Mucosa of descending colon (tissue), 3 donors: ENCODE measurements around the gene HPS4. TPM values are rescaled to one million over a fixed set of nuclear protein-coding genes. Genes with fewer than 3 reads are reported as not detected.

Experiments used
- ATAC-seq: fragments of 200-7000 bp; cut with Tn5 transposase; one replicate; pipeline ENCODE4 v1.9.1; 2020; ENCODE audit warnings: mild to moderate bottlenecking, moderate library complexity
- DNase-seq, 3 donors: peaks; one replicate each; pipeline ENCODE4 v3.0.0-alpha.2; 2020
- H3K36me3 ChIP-seq: fragments of 200-600 bp; one replicate; pipeline ENCODE4 v1.8.0; 2021; ENCODE audit warnings: low read depth, mild to moderate bottlenecking
- H3K4me1 ChIP-seq: fragments of 200-600 bp; one replicate; pipeline ENCODE4 v1.8.0; 2021; ENCODE audit warnings: low read depth, mild to moderate bottlenecking
- H3K4me3 ChIP-seq: fragments of 200-600 bp; one replicate; pipeline ENCODE4 v1.8.0; 2021; ENCODE audit warnings: mild to moderate bottlenecking
- H3K9me3 ChIP-seq: fragments of 200-600 bp; one replicate; pipeline ENCODE4 v1.8.0; 2021; ENCODE audit warnings: mild to moderate bottlenecking
- CTCF ChIP-seq: fragments of 200-600 bp; IDR thresholded peaks from one replicate; pipeline ENCODE4 v1.8.0; 2022; ENCODE audit warnings: antibody characterized with exemption, mild to moderate bottlenecking
- intact Hi-C, 2 donors: fragments of 100-400 bp; cut with DNase I in 1 of 2; cut with micrococcal nuclease in 1 of 2; formaldehyde crosslinking; loops; one replicate each; pipeline versions ENCODE4 v1.11.0 to v1.11.1; 2022; cut with DNase I, micrococcal nuclease
- total RNA-seq, 3 donors: library from RNA; stranded (reverse); fragmentation: NEBNext Ultra II Directional in 2 of 3; extraction: Animal tissue kit (Norgen Biotek cat#: 25700) in 2 of 3; gene quantifications; one replicate each; pipeline versions ENCODE4 v1.2.1 to v1.2.4, GENCODE V29; 2021 to 2023
- donor health status: DM: no; HTN: no; CAD: no; lungs with moderate emphysema.
- donor health status: DM: no; HTN: no; CAD: no.
- donor health status: DM: no; HTN: yes; CAD: no.

HPS4 gene
- total RNA-seq, 3 donors from 2014 or later: 28.6 to 29.2 (median 28.9) TPM

GRCh38 chr22:26525946-26526564, 42.5 kb upstream of the HPS4 start:
- Histone ChIP-seq H3K4me1 (no peaks in the 10 kb centered on the region), H3K9me3 (no peaks in the 10 kb centered on the region), H3K4me3 (no peak overlapping the region), H3K36me3 (no peaks in the 10 kb centered on the region)
- TF ChIP-seq CTCF: no peak
- ATAC-seq (no peak), DNase-seq (no peak)
- intact Hi-C loops: no loop called here

GRCh38 chr22:26524870-26525269, 41.3 kb upstream of the HPS4 start:
- DNase-seq: no peak
- Histone ChIP-seq H3K9me3 (no peaks in the 10 kb centered on the region), H3K4me3 (no peak overlapping the region), H3K36me3 (no peaks in the 10 kb centered on the region), H3K4me1 (no peaks in the 10 kb centered on the region)
- no peak for ATAC-seq
- no peak for TF ChIP-seq CTCF
- intact Hi-C loops: no loop called here

- Histone ChIP-seq H3K9me3 (no peaks in the 10 kb centered on the region), H3K4me1 (no peaks in the 10 kb centered on the region), H3K4me3 (no peak overlapping the region), H3K36me3 (no peaks in the 10 kb centered on the region)
- TF ChIP-seq CTCF: no peak
- no peak for ATAC-seq
- no peak for DNase-seq
- intact Hi-C loops: no loop called here
Observed at GRCh38 chr22:26522592-26522991, 39.0 kb upstream of the HPS4 start.

- intact Hi-C loops: no loop called here
- no peak for DNase-seq
Observed at GRCh38 chr22:26522012-26522411, 38.4 kb upstream of the HPS4 start.

GRCh38 chr22:26517429-26517828, 33.8 kb upstream of the HPS4 start:
- Histone ChIP-seq H3K9me3 (no peaks in the 10 kb centered on the region), H3K4me3 (no peak overlapping the region), H3K36me3 (no peaks in the 10 kb centered on the region), H3K4me1 (peaks cover 9% of the 10 kb centered on the region)
- no peak for TF ChIP-seq CTCF
- ATAC-seq (no peak), DNase-seq (no peak)
- intact Hi-C loops: no loop called here

More at GRCh38 chr22:26522012-26522411, 38.4 kb upstream of the HPS4 start:
- no peak overlapping the region for H3K4me3 ChIP-seq
- no peaks in the 10 kb centered on the region for H3K4me1 ChIP-seq
- no peaks in the 10 kb centered on the region for H3K9me3 ChIP-seq
- no peak for TF ChIP-seq CTCF
- no peak for ATAC-seq
- H3K36me3 ChIP-seq: no peaks in the 10 kb centered on the region

- DNase-seq (no peak), ATAC-seq (no peak)
- Histone ChIP-seq H3K36me3 (no peaks in the 10 kb centered on the region), H3K4me1 (peaks cover 11% of the 10 kb centered on the region), H3K9me3 (no peaks in the 10 kb centered on the region), H3K4me3 (no peak overlapping the region)
- TF ChIP-seq CTCF: no peak
- intact Hi-C loops: no loop called here
Observed at GRCh38 chr22:26516503-26516902, 32.9 kb upstream of the HPS4 start.
